Measurements from ENCODE around the gene PROM1. TPM values are rescaled to one million over a fixed set of nuclear protein-coding genes. Genes with fewer than 3 reads are reported as not detected.

The PROM1 gene
- total and polyA plus RNA-seq, 2 of the 8 experiments (the other 6 are each of a cell fraction or from before 2014, with no cell fraction given), result 36.0 to 59.7 TPM

GRCh38 chr4:15968551-15969300, 115.1 kb downstream of the PROM1 start:
- no peak overlapping the region for H3K27ac ChIP-seq (ENCODE audit: low read depth, low read length)
- no peaks in the 10 kb centered on the region for H4K20me1 ChIP-seq (replicated peaks in 1 of 2; ENCODE audit: control insufficient read depth in 1 of 2, insufficient read depth in 2 of 2, low read length in 2 of 2)
- no peak for TF ChIP-seq MAFK (IDR thresholded peaks at IDR 0.05; ENCODE audit: low read depth, low read length)
- TF ChIP-seq, protein P1, sequence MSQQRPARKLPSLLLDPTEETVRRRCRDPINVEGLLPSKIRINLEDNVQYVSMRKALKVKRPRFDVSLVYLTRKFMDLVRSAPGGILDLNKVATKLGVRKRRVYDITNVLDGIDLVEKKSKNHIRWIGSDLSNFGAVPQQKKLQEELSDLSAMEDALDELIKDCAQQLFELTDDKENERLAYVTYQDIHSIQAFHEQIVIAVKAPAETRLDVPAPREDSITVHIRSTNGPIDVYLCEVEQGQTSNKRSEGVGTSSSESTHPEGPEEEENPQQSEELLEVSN (IDR thresholded peaks at IDR 0.05), result no peak
- TF ChIP-seq CEBPB (IDR thresholded peaks at IDR 0.05; ENCODE audit: low read depth, low read length), result no peak
- no peak for TF ChIP-seq SUZ12 (IDR thresholded peaks at IDR 0.05; ENCODE audit: low read length)
- TF ChIP-seq TAF1 (IDR thresholded peaks at IDR 0.05; ENCODE audit: low read depth, low read length), result no peak
- TF ChIP-seq JUN (IDR thresholded peaks at IDR 0.05; ENCODE audit: low read depth, low read length), result no peak
- no peak for TF ChIP-seq SIX5 (IDR thresholded peaks at IDR 0.05; ENCODE audit: low read depth, low read length)
- TF ChIP-seq PHF8 (conservative IDR thresholded peaks at IDR 0.05; ENCODE audit: low read depth, low read length), result no peak
- no peak for TF ChIP-seq GABPA (IDR thresholded peaks at IDR 0.05; ENCODE audit: borderline replicate concordance, insufficient read depth, low read length)
- no peak for TF ChIP-seq TAF7 (optimal IDR thresholded peaks at IDR 0.05; ENCODE audit: borderline replicate concordance, low read depth, low read length)
- no peak for TF ChIP-seq FOSL1 (IDR thresholded peaks at IDR 0.05; ENCODE audit: insufficient read depth, low read depth, low read length)

More at GRCh38 chr4:15968551-15969300, 115.1 kb downstream of the PROM1 start:
- ChIA-PET POLR2A (ENCODE audit: partially characterized antibody) (no interaction called here), CTCF (ENCODE audit: partially characterized antibody) (interaction anchor here (0.7 to 1.7 kb wide), 2 partner anchors 13 to 118 kb away, joined by 4 to 5 read pairs; no protein-coding TSS in a partner anchor)
- H4K91ac ChIP-seq (replicated peaks; ENCODE audit: insufficient read length, low read length), result no peak overlapping the region
- no peak overlapping the region for H2BK12ac ChIP-seq (ENCODE audit: low read depth, low read length)
- H2AK5ac ChIP-seq (ENCODE audit: low read depth, low read length), result no peak overlapping the region
- no peak overlapping the region for H2BK20ac ChIP-seq (ENCODE audit: low read length)
- no peaks in the 10 kb centered on the region; a peak in 1 of 7 replicates for H3K27me3 ChIP-seq (replicated peaks in 1 of 4; ENCODE audit: control insufficient read depth in 3 of 4, extremely low read depth in 1 of 4, insufficient read depth in 3 of 4, low read length in 3 of 4)
- H2BK120ac ChIP-seq (replicated peaks; ENCODE audit: low read depth, low read length), result no peak overlapping the region
- no peak overlapping the region for H4K8ac ChIP-seq (ENCODE audit: extremely low read depth, insufficient read depth, low read length)
- H3K4me1 ChIP-seq (replicated peaks in 1 of 4; ENCODE audit: control insufficient read depth in 3 of 4, insufficient read depth in 4 of 4, low read length in 3 of 4), result no peaks in the 10 kb centered on the region
- H3K4ac ChIP-seq (replicated peaks; ENCODE audit: insufficient read length, low read depth, low read length), result no peak overlapping the region
- no peaks in the 10 kb centered on the region for H3K23me2 ChIP-seq (ENCODE audit: low read depth, low read length)
- H3K56ac ChIP-seq (replicated peaks; ENCODE audit: insufficient read length, low read depth, low read length), result no peak overlapping the region
- 83% methylated on average over 11 of the region's 11 CpGs; no CpG with 5 or more reads in 1 of the 2 experiments for WGBS, 2 experiments (ENCODE audit: extremely low coverage in 1 of 2, insufficient coverage in 1 of 2, insufficient read length in 1 of 2, insufficient replicate concordance in 2 of 2, low coverage in 1 of 2, low lambda C conversion rate in 2 of 2, missing lambda C conversion rate in 1 of 2)
- H3K4me2 ChIP-seq (ENCODE audit: insufficient read depth in 1 of 2, low read depth in 2 of 2, low read length in 2 of 2), result no peak overlapping the region
- no peak overlapping the region for H2BK5ac ChIP-seq (ENCODE audit: low read depth, low read length)
- H3K23ac ChIP-seq (ENCODE audit: insufficient read length), result no peak overlapping the region
- no peak overlapping the region for H3K14ac ChIP-seq (ENCODE audit: insufficient read length)
- H3K79me2 ChIP-seq (ENCODE audit: control insufficient read depth in 1 of 2, insufficient read depth in 2 of 2, low read length in 2 of 2), result no peaks in the 10 kb centered on the region
- 0 out of 4 replicates have a peak, but pooled peaks cover 0 to 3% of the 10 kb centered on the region in 2 experiments for H3K9me3 ChIP-seq (ENCODE audit: insufficient read depth in 2 of 2, low read depth in 1 of 2, low read length in 1 of 2)
- H2AFZ ChIP-seq (ENCODE audit: low read length), result no peak overlapping the region
- H3K4me3 ChIP-seq (ENCODE audit: extremely low read depth in 1 of 4, insufficient read depth in 2 of 4, low read depth in 3 of 4, low read length in 4 of 4), result no peak overlapping the region
- peaks cover 0 to 13% (median 5%) of the 10 kb centered on the region in 4 experiments; a peak in 2 of 8 replicates for H3K36me3 ChIP-seq (ENCODE audit: control insufficient read depth in 2 of 4, insufficient read depth in 4 of 4, low read length in 3 of 4)
- no peak overlapping the region for H4K5ac ChIP-seq (ENCODE audit: insufficient read length, low read depth, low read length)
- H3K79me1 ChIP-seq (ENCODE audit: low read depth, low read length), result no peaks in the 10 kb centered on the region
- no peak overlapping the region for H3K9ac ChIP-seq (replicated peaks in 1 of 4; ENCODE audit: extremely low read depth in 1 of 4, low read depth in 3 of 4, low read length in 3 of 4)
- FAIRE-seq (no peak), DNase-seq (ENCODE audit: low read depth in 1 of 2, low spot score in 2 of 2) (no peak)
- no peak overlapping the region for H3K18ac ChIP-seq (ENCODE audit: extremely low read depth, low read length)
- H2BK15ac ChIP-seq (ENCODE audit: low read length), result no peak overlapping the region

All from H1 (cell line).